22Rv1 (cell line): ENCODE results near the gene APOA5.

Experiments used
- H3K27ac ChIP-seq: fragments of 450-650 bp; 2 replicates; pipeline ENCODE4 v1.5.1; 2017
- CTCF ChIP-seq: fragments of 450-650 bp; IDR thresholded peaks from 2 replicates; pipeline ENCODE4 v1.5.1; 2017; ENCODE audit warnings: mild to moderate bottlenecking
- ZFX ChIP-seq: fragments of 450-650 bp; IDR thresholded peaks from 2 replicates; pipeline ENCODE4 v1.6.1; 2017; ENCODE audit warnings: antibody characterized with exemption, borderline replicate concordance

Gene APOA5

DNA sequence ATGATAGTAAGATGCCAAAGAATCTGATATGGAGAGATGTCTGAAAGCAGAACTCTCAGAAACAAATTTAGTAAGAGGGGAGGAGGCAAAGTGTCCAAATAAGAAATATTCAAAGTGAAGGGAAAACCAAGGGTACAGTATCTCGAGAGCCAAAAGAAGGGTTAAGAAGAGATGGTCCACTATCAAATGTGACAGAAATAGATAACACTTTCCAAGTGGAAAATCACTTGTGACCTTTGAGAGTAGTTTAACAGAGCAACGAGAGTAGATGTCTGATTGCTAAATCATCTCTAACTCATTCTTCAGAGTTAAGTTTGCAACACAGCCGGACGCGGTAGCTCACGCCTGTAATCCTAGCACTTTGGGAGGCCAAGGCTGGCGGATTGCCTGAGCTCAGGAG, 14.6 kb downstream of the APOA5 start:
- peak overlapping the region; percentile 87 for H3K27ac ChIP-seq
- TF ChIP-seq CTCF (no peak), ZFX (no peak)

GRCh38 chr11:116776522-116776984, 15.1 kb downstream of the APOA5 start:
- peak overlapping the region; percentile 87 for H3K27ac ChIP-seq
- TF ChIP-seq CTCF (no peak), ZFX (no peak)

- TF ChIP-seq CTCF (no peak), ZFX (no peak)
- peak overlapping the region; percentile 87 for H3K27ac ChIP-seq
Measured at GRCh38 chr11:116775975-116776374, 15.7 kb downstream of the APOA5 start.

- TF ChIP-seq ZFX (no peak), CTCF (no peak)
- H3K27ac ChIP-seq, result peak overlapping the region; percentile 87
Measured at GRCh38 chr11:116774661-116775060, 17.0 kb downstream of the APOA5 start.

DNA sequence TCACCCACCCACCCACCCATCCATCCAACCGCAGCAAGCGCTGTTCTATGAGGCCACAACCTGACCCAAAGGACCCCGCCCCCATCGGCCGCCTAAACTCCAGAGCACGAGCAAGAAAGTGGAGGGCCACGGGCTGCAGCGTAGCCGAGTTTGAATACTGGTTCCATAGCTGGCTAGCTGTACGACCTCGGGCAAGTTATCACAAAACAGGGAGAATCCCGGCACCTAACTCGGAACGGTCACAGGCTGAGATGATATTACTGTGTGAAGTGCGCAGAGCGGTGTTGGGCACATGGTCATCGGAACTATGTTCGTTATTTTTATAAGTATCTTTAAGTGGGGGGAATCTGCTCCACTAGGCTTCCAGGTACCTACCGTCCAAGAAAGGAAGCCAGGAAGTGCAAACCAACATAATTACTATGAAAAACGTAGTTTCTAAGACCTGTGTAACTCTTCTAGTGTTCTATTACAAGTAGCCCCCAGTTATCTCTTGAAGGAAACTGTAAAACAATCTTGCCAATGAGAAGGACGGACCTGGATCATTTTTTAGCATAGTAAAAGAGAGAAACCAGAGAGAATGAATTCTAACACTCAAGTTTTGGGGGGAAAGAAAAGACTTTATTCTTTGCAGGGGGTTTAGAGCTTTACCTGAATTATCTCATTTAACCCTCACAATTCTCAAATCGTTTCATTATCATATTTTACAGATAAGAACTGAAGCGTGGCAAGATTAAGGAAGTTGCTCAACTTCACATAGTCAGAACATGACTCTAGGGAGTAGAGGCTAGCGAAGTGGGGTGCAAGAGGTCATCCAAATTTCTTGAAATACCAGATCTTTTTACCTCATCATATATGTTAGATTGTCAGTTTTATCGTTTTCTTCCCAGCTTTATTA, 18.2 kb downstream of the APOA5 start:
- H3K27ac ChIP-seq, result peak overlapping the region; percentile 87
- TF ChIP-seq CTCF (no peak), ZFX (no peak)

DNA sequence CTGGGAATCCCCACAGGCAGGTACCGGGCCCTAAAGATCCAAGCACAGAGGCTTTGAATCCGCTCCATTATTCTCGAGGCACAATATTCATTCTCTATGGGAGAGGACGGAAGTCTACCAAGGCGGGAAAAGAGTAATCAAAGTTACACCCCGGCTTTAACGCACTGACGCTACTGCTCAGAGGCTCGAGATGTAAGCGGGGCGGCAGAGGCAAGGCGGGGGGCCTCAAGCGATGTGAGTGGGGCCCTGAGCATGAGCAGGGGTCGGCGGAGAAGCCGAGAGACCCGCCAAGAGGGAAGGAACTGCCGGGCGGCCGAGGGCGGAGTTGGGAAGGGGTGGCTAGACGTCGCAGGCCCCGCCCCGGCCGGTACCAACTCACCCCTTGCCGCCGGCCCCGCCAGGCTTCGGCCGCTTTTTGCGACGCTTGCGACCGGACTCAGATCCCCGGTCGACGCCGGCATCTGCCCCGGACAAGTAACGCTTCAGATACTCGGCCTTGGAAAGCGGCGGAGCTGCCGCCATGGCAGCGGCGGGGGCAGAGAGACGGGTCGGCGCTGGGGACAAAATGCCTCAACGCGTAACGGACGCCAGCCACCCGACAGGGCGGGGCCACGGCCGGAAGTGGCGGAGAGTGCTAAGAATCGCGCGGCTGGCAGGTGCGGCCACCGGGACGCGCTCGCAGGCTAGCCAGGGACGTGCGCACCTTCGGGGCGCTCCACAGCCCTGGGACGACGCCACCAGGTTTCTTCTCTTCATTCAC, 19.1 kb downstream of the APOA5 start, which contains the start of gene BUD13:
BUD13 (minus strand) TSS at position 545 of the 760 bp plus-strand sequence; CDS start at position 522, 23 bp downstream.
- TF ChIP-seq CTCF (no peak), ZFX (no peak)
- peak within 1 kb of the TSS; percentile 87 for H3K27ac ChIP-seq

DNA sequence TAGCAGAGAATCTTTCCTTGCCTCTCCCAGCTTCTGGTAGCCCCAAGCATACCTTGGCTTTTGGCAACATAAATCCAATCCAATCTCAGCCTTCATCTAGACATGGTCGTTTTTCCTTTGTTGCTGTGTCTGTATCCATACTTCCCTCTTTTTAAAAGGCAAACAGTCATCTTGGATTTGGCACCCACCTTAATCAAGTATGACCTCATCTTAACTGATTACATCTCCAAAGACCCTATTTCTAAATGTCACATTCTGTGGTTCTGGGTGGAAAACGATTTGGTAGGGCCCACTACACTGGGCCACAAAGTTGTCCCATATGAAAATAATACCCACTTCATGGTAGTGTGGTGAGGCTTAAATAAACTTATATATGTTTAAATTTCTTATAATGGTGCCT, 19.7 kb downstream of the APOA5 start:
- H3K27ac ChIP-seq, result peak overlapping the region; percentile 87
- TF ChIP-seq ZFX (no peak), CTCF (no peak)
